H4 (cell line): Measurements from ENCODE around the gene RGMB. TPM values are rescaled to one million over a fixed set of nuclear protein-coding genes. Genes with fewer than 3 reads are reported as not detected.
"Not testable (repeated sequence)": the region's sequence is repeated elsewhere in the genome, so short reads cannot be mapped to it uniquely, and the experiment has no call there.

Source experiments
- DNase-seq: peaks from one replicate; pipeline ENCODE4 v3.0.0-alpha.2; 2015; ENCODE audit warnings: low spot score
- total RNA-seq: library from RNA; depleted of rRNA; stranded (reverse); fragments of >200 nt; shearing (Covaris generic); gene quantifications from 2 replicates; pipeline ENCODE4 v1.2.3, GENCODE V29; 2014; rRNA removed

The RGMB gene, protein sequence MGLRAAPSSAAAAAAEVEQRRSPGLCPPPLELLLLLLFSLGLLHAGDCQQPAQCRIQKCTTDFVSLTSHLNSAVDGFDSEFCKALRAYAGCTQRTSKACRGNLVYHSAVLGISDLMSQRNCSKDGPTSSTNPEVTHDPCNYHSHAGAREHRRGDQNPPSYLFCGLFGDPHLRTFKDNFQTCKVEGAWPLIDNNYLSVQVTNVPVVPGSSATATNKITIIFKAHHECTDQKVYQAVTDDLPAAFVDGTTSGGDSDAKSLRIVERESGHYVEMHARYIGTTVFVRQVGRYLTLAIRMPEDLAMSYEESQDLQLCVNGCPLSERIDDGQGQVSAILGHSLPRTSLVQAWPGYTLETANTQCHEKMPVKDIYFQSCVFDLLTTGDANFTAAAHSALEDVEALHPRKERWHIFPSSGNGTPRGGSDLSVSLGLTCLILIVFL
- total RNA-seq = 9.2 and 14.3 TPM in 2 replicates

DNA sequence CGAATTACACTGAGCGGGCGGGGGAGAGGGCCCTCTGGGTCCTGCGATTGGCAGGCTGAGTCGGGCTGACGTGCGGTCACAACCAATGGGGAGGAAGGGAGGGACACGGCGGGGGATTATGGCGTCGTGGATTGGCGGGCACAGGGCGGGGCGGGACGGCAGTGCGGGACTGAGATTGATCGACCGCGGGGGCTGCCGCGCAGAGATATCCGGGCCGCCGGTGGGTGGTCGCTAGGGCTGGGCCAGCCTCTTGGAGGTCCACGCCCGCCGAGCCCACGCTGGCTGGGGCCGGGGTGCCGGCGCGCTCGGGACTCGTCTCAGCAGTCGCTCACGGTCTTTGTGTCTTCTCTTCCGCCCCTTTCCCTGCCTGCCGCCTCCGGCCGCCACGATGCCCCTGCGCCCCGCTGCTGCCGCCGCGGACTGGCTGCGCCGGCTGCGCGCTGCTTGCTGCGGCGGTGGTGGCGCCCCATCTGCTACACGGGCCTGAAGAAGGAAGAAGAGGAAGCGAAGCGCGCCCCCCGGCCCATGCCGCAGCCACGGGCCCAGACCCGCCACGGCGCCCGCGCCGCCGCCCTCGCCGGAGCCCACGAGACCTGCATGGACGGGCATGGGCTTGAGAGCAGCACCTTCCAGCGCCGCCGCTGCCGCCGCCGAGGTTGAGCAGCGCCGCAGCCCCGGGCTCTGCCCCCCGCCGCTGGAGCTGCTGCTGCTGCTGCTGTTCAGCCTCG lies at the start of gene RGMB:
Gene RGMB, plus strand, starts transcription at position 200 of the 728 bp plus-strand sequence. Its CDS starts 408 bp downstream, at position 608.
- peak; percentile 99 for DNase-seq

GRCh38 chr5:98726258-98726657 lies 47.2 kb upstream of the RGMB start:
- DNase-seq = no peak

GRCh38 chr5:98727686-98728085 lies 45.8 kb upstream of the RGMB start:
- no peak for DNase-seq

- no peak for DNase-seq
These were observed 38.8 kb upstream of the RGMB start for GRCh38 chr5:98734646-98735045.

DNA sequence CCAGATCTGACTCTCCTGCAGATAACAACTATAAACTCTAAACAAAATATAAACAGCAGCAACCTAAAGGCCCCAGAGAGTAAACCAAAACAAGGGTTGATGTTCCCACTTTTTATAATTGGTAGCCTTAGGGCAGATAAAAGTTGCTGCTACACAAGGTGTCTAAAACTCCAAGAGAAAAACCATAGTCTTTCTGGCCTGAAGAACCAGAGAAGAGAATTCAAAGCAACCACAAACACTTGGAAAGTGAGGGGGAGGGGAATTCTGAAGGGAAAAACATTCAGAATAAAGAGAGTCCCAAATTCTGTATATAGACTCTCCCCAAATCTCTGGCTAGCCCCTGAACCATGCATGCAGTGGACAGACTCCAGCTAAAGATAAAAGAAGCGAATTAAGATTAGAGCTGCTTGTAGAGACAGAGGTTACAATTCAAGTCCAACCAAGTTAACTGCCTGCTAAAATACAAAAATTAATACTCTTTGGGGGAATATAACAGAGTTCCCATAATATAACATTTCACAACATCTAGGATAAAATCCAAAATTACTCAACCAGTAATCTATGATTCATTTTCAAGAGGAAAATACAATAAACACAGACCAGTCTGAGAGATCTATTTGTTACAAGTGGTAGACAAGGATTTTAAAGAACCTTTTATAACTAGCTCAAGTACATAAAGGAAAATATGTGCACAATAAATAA lies 37.5 kb upstream of the RGMB start:
- no peak for DNase-seq

DNA sequence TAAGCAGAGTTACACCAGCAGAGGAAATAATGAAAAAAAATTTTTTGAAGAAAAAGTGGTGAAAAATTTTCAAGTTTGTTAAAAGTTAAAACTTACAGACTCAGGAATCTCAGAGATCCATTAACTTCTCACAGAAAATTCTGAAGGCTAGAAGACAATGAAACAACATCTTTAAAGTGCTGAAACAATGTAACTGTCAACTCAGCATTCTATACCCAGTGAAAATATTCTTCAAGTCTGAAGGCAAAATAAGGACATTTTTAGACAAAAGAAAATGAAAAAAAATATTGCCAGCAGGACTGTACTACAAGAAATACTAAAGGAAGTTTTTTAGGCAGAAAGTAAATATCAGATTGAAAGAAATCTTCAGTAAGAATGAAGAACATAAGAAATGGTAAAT lies 36.7 kb upstream of the RGMB start:
- DNase-seq = no peak

- DNase-seq = not testable (repeated sequence)
These were observed 36.0 kb upstream of the RGMB start for GRCh38 chr5:98737441-98737840.

GRCh38 chr5:98738481-98739149 lies 34.8 kb upstream of the RGMB start:
- DNase-seq = not testable (repeated sequence)

DNA sequence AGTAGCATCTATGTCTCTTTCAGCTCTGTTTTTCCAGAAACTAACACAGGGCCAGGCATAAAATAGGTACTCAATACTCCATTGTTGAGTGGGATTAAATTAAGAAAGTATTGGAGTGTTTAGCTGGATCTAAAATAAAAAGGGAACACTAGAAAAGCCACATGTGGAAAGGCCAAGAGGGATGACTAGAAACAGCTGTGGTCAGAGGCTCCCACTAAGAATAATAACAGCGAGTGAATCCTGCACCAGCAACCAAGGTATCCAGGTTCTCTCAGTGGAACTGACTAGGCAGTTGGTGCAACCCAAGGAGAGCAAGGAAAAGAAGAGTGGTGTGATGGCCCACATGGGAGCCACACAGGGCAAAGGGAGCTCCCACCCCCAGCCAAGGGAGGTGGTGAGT lies 31.5 kb upstream of the RGMB start:
- DNase-seq = no peak

DNA sequence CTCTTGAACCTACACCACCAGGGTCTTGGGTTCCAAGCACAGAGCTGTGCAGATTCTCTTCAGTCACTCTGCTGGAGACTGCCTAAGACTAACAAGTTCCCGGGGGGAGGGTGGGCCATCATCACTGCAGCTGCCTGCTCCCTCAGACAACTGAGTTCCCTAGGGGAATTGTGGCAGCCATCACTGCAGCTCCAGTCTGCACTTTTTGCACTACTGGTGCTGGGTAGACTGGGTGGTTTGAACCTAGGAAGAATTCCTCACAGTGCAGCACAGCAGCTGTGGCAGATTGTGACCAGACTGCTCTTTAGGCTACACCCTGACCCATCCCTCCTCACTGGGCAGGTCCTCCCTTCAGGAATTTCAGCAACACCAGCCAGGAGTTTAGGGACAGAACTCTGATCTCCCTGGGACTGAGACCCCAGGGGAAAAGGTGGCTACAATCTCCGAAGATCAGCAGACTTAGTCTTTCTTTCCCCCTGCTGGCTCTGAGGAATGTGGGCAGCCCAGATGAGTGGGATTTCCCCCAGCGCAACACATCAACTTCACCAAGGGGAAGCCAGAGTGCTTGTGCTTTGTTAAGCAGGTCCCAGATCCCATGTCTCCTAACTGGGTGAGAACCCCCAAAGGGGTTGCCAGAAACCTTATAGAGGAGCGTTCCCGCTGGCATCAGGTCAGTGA lies 30.9 kb upstream of the RGMB start:
- DNase-seq = no peak

DNA sequence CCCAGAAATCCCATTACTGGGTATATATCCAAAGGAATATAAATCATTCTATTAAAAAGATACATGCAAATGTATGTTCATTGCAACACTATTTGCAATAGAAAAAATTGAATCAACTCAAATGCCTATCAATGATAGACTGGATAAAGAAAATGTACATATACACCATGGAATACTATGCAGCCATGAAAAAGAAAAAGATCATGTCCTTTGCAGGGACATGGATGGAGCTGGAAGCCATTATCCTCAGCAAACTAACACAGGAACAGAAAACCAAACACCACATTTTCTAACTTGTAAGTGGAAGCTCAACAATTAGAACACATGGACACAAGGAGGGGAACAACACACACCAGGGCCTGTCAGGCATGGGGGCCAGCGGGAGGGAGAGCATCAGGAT lies 25.2 kb upstream of the RGMB start:
- not testable (repeated sequence) for DNase-seq

DNA sequence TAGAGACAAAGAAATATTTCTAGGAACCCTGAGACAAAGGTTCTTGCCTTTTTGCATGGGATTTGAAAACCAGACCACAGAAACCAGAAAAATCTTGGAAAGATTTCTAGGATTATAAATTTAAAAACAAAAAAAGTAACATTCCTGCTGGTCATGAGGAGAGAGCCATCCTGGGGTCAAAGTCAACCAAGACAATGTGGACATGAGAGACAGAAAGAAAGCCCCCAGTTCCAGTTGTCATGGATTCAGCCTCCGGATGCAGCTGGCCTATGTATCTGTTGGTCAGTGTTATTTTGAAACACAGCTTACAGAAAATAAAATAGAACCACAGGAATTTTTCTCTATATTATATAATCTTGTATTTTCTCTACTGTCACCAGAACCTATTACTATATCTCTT lies 24.4 kb upstream of the RGMB start:
- no peak for DNase-seq

GRCh38 chr5:98750693-98751092 lies 22.8 kb upstream of the RGMB start:
- DNase-seq = peak; percentile 42

DNA sequence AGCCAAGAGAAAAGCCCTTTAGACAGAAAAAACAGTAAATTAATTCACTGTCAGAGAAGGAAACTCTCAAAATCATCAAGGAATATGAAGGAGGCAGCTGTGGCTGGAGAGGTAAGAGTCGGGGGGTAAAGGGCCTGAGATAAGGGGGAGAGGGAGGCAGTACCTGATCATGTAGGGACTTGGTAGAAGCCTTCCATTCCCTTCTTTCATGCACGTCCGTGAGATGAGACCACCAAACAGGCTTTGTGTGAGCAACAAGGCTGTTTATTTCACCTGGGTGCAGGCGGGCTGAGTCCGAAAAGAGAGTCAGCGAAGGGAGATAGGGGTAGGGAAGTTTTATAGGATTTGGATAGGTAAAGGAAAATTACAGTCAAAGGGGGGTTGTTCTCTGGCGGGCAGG lies 21.1 kb upstream of the RGMB start:
- DNase-seq = not testable (repeated sequence)

DNA sequence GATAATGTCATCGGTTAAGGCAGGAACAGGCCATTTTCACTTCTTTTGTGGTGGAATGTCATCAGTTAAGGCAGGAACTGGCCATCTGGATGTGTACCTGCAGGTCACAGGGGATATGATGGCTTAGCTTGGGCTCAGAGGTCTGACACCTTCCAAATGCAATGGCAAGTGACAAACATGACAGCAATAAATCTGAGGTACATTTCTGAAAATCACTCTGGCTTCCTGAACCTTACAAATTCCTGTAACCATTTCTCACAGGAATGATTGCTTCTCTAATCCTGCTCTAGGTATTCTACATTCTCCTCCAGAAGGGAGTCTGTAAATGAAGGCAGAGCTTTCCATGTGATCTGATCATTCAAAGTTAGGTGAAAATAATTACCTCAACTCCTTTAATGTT lies 20.7 kb upstream of the RGMB start:
- DNase-seq = not testable (repeated sequence)

DNA sequence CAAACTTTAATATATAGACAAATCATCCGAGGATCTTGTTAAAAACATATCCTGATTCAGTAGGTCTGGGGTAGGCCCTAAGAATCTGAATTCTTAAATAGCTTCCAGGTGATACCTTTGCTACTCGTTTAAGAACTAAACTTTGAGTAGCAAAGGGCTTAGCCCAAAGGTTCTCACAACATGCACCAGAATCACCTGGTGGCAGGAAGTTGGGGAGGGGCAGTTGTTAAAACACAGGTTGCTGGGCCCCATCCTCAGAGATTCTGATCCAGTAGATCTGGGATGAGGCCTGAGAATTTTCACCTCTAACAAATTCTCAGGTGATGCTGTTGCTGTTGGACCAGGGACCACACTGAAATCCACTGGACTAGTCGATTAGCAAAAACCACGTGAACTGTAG lies 20.0 kb upstream of the RGMB start:
- DNase-seq = no peak

- DNase-seq = no peak
These were observed 18.1 kb upstream of the RGMB start for GRCh38 chr5:98755406-98755805.

GRCh38 chr5:98757978-98758377 lies 15.5 kb upstream of the RGMB start:
- DNase-seq = no peak

DNA sequence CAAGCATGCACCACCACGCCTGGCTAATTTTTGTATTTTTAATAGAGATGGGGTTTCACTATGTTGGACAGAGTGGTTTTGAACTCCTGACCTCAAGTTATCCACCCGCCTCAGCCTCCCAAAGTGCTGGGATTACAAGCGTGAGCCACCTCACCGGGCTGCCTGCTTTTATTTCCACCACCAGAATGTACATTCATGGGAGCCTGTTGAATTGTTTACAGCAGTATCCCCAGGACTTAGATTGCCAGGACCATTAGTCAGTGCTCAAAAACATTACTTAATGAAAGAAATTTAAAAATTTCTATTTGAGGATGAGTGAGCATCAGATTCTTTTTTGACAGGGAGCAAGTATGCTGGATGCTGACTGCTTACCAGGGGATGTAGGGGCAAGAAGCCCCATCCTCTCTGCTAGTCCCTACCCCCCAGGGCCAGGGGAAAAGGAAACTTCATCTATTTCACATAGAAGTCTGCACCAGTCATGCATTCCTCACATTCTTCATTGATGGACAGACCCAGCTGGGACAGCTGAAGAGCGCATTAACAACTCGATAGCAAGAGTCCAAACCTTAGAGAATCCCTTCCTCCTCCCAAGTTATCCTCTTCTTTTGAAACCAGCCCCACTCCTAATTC lies 10.3 kb upstream of the RGMB start:
- no peak for DNase-seq

- no peak for DNase-seq
These were observed 7.6 kb upstream of the RGMB start for GRCh38 chr5:98765815-98766214.

- no peak for DNase-seq
These were observed 5.9 kb upstream of the RGMB start for GRCh38 chr5:98767581-98767980.
